Left ventricle myocardium superior (tissue), 1 donor: ENCODE results near the gene CDH13. TPM values are rescaled to one million over a fixed set of nuclear protein-coding genes. Genes with fewer than 3 reads are reported as not detected.

ENCODE experiments used
- ATAC-seq: fragments of 200-7000 bp; cut with Tn5 transposase; one replicate; pipeline ENCODE4 v1.9.1; 2020; ENCODE audit warnings: mild to moderate bottlenecking, moderate library complexity
- DNase-seq: peaks from one replicate; pipeline ENCODE4 v3.0.0-alpha.2; 2020
- intact Hi-C: fragments of 100-400 bp; cut with micrococcal nuclease; formaldehyde crosslinking; loops from one replicate; pipeline ENCODE4 v1.11.0; 2022
- total RNA-seq: library from RNA; stranded (reverse); fragmentation: NEBNext Ultra II Directional; extraction: Animal tissue kit (Norgen Biotek cat#: 25700); gene quantifications from one replicate; pipeline ENCODE4 v1.2.1, GENCODE V29; 2021
- donor health status: DM: no; HTN: yes; CAD: no; lungs with severe emphysema.

Gene CDH13
- total RNA-seq, 1 donor from 2014 or later, result 167 TPM

DNA sequence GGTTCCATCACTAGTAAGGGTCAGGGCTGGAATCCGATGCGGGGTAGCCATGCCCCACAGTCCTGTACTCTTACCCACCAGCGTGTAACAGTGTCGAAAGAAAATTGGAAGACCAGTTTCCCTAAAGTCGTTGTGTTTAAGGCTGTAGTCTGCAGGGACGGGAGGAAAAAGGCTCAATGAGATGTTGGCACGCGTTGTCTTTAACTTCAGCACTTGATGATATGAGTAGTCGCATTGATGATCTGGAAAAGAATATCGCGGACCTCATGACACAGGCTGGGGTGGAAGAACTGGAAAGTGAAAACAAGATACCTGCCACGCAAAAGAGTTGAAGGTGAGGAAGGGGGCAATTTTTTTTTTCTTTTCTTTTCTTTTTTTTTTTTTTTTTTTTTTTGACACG is 1182.3 kb downstream of the CDH13 start:
- intact Hi-C loops, result no loop called here
- ATAC-seq (no peak), DNase-seq (no peak)

DNA sequence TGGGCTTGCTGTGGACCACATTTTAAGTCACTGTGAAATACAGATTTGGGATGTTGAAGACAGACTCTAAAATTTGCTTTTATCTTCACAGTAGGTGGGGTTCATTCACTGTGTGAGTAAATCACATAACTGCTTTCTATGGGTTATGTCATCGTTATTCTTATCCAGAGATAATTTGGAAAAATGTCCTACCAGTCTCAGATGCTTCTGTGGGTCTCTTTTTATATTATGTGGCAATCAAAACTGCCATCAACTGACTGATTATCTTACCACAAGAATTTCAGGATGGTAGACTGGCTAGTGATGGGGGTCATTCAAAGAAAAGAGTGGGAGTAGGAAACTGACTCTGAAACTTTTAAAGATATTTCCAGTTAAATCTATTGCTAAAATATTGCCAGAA is 1184.1 kb downstream of the CDH13 start:
- no peak for ATAC-seq
- DNase-seq, result no peak
- intact Hi-C loops, result no loop called here

DNA sequence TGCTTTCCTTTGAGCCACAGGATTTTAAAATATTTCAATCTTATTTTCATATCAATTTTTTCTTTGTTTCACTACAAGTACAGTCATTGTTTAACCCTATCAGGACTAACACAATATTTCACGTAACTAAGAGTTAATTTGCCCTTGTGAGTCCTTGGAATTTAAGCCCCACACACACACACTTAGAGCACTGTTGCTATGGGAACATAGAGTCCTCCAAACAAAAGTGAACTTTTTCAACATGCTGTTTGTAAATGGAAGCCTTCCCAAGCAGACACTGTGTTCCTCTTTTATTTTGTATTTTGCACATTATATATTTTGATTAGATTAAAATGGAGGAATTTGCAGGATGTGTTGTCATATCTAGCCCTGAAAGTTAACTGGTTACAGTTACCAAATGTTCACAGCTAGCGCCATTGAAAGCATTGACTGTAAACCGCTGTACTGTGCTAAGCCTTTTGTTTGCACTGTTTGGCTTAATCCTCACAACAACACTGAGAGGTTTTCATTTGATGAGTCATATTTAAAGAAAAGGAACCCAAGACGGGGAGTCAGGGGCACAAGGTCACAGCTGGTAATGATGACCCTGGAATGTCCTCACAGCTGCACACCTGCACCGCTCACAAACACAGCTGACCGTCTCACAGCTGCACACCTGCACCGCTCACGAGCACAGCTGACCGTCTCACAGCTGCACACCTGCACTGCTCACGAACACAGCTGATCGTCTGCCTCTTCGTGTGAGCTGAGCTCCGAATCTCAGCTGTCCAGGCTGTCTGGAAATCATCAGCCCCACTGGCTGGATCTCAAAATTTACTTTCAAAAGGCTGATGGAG is 1187.3 kb downstream of the CDH13 start:
- DNase-seq (peak; percentile 33), ATAC-seq (peak; percentile 78)
- intact Hi-C loops, result no loop called here

DNA sequence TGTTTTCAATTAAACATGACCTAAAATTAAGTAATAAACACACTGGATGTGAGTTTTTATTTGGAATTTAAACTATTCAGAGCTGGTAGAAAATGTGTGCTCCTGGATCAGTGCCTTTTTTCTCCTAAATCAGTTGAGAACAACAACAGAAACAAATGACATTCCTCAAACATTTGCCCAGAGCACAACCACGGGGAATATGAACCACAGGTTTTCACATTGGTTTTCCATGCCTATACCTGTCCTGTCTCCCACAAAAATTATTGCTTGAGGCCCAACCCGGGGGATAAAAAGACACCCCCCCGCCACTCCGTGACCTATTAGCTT is 1187.9 kb downstream of the CDH13 start:
- DNase-seq, result no peak
- ATAC-seq, result peak; percentile 3
- intact Hi-C loops, result no loop called here

DNA sequence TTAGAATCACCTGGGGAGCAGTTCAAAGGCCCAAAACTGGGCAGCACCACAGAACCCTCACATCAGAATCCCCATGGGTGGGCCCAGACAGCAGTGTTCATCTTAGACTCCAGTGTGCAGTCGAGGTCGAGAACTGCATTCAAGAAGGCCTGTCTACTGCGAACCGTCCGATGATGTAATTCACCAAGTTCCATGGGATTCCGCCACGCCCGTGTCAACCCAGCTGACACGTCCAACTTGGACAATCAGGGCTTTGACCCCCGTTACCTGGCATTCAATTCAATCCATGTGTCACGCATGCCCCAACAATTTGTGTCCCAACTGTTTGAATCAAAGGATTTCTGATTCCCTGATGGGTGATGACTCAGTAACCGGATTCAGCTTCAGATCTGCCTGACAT is 1190.3 kb downstream of the CDH13 start:
- DNase-seq (no peak), ATAC-seq (no peak)
- intact Hi-C loops, result no loop called here

DNA sequence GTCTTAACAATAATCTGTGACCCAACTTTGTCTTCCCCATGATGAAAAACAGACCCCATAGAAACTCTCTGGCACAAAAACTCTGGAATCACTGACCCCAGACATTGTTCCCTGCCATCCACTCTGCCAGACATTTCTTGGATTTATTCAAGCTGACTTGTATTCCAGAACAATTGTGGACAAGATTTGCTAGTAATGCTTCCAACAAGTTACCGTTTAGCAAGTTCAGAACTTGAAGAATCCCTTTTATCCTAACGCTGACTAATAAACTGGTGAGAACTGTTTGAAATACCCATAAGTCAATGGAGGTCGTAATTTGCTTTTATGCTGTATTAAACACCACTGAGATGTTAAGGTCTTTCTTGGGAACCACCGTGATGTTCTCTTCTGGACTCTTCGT is 1191.5 kb downstream of the CDH13 start:
- intact Hi-C loops, result no loop called here
- ATAC-seq (no peak), DNase-seq (no peak)

DNA sequence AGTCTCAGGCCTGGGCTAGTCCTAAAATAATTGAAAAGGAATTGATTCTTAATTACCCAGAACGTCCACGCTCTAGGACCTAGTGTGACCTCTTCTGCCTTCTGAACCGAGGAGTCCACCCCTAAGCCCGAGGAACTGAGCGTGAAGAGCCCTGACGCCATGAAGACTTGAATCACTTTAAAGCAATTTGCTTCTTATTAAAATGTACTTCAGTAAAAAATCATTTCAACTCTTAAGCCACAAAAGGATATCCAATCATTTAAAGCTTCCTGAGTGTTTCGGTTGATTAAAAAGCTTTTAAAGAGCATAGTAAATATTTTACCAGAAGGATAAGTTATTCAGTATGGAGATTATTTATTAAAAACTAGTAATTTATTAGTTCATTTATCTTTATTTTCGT is 1192.6 kb downstream of the CDH13 start:
- DNase-seq, result no peak
- no peak for ATAC-seq
- intact Hi-C loops, result no loop called here

DNA sequence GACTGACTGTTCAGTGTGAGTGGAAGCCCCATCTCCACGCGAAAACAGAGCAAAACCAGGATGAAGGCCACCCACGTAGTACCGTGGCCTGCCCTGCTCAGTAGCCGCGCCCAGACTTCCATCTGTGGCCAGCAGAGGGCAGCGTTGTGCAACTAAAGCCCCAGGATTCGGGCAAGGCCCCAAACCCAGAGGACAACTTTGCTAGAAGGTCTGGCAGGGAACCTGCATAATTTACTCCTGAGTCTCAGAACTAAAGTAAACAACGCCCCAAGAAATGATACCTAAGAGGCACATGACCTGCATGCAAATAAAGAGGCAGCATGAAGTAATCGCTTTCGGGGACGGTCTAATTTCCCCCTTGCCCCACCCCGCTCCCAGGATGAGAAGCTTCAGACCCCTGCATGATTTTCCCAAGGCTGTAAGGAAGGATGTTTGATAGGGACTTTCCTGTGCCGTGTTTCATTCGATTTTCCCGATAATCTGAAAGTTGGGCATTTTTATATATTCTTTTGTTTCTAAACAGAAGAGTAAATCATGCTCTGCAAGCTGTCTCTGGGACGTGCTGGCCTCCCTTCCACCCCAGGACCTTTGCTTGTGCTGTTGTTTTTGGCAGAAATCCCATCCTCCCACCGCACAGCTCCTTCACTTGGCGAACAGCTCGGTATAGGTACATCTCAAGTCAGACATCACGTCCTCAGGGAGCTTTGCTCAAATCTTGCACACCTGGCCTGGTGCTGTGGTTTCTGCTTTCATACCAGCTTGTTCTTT is 1199.6 kb downstream of the CDH13 start:
- ATAC-seq (peak; percentile 93), DNase-seq (peak; percentile 91)
- intact Hi-C loops, result no loop called here

DNA sequence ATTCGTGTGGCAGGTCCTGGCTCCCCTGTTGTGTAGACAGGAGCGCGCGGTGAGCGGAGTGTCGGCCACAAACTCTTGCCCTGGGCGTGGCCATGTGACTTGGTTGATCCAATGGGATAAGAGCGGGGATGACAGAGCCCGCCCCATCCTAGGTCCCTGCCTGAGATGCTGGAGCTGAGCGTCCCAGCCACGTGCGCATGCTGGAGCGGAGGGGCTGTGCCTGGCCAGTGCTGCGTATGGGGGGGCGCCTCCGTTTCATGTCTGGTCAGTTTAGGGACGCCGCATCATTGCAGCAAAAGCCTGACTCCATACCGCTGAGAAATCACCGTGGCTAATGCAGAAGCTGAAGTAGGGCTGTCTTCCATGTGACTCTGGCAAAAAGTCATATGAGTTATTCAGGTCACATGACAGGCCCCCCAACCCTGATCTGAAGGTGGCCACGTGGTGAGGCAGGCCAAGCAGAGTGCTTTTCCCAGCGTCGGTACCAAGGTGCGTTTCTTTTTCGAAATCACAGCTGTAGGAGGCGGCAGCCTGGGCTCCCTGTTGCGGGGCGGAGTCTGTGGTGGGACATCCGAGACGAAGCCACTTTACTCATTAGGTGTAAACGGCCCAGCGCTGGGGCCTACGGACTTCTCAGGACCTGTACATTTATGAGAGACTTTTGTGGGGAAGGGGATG is 1203.5 kb downstream of the CDH13 start:
- no peak for DNase-seq
- ATAC-seq, result no peak
- intact Hi-C loops, result loop anchor here (10.0 kb wide), 1 partner anchor 55 kb away; no protein-coding TSS in a partner anchor

DNA sequence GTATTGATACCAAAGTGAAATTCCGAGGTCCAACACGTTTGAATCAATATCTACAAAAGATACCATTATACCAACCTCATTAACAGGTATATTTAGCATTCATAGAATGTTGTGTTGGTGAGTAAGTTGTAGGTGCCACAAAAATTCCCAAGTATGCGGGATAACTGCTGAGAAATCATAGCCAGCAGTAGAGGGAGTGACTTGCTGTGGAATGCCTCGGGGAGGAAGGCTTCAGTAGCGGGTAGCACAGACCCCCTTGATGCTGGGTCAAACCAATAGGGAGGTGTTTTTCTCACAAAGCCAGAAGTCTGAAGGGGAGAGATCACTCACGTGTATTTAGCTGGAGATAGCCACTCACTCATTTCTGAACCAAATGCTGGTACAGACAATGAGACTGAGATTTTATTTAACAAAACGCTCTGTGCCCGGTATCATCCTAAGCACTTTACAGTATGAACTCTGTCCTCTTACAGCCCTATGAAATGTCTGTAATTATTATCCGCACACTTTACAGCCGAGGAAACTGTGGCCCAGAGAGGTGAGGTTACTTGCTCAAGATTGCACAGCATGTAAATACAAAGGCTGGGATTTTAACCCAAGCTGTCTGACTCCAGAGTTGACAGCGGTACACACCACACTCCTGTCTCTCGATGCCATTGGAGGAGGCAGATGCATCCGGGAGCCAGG is 1204.1 kb downstream of the CDH13 start:
- DNase-seq, result no peak
- no peak for ATAC-seq
- intact Hi-C loops, result loop anchor here (10.0 kb wide), 1 partner anchor 54 kb away; no protein-coding TSS in a partner anchor

DNA sequence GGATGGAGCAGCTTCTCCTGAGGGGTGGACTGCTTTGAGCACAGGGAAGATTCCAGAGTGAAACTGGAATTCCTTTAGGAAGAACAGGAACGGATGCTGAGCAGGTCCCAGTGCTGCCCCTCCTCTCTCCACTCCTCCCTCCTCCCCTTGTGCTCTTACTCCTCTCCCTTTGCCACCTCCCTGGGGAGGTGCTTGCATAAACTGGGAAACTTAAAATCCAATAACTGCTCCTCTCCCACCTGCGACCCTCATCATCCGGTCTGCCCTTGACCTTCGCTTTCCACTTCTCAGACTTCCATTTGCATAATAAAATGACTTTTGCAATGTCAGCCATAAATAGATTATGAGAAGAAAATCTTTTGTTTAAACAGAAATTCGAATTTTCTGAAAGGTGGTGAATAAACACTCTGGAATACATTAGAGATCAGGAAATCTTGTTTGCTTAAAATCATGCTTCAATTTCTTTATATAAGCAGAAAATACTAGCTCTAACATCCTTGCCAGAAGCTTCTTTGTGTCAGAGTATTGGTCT is 1204.8 kb downstream of the CDH13 start:
- DNase-seq, result no peak
- intact Hi-C loops, result loop anchor here (10.0 kb wide), 1 partner anchor 53 kb away; no protein-coding TSS in a partner anchor
- ATAC-seq, result no peak

DNA sequence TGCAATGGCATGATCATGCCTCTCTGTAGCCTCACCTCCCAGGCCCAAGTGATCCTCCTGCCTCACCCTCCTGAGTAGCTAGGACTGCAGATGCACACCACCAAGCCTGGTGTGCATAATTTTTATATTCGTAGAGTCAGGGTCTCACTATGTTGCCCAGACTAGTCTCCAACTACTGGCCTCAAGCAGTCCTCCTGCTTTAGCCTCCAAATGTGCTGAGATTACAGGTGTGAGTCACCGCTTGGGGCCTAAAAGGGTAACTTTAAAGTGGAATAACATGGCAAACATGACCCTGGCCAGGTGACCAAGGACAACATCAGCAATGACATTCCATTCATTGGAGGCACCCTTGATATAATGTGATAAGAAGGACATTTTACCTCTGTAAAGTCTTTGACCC is 1207.2 kb downstream of the CDH13 start:
- intact Hi-C loops, result loop anchor here (10.0 kb wide), 1 partner anchor 51 kb away; no protein-coding TSS in a partner anchor
- no peak for DNase-seq
- ATAC-seq, result no peak

DNA sequence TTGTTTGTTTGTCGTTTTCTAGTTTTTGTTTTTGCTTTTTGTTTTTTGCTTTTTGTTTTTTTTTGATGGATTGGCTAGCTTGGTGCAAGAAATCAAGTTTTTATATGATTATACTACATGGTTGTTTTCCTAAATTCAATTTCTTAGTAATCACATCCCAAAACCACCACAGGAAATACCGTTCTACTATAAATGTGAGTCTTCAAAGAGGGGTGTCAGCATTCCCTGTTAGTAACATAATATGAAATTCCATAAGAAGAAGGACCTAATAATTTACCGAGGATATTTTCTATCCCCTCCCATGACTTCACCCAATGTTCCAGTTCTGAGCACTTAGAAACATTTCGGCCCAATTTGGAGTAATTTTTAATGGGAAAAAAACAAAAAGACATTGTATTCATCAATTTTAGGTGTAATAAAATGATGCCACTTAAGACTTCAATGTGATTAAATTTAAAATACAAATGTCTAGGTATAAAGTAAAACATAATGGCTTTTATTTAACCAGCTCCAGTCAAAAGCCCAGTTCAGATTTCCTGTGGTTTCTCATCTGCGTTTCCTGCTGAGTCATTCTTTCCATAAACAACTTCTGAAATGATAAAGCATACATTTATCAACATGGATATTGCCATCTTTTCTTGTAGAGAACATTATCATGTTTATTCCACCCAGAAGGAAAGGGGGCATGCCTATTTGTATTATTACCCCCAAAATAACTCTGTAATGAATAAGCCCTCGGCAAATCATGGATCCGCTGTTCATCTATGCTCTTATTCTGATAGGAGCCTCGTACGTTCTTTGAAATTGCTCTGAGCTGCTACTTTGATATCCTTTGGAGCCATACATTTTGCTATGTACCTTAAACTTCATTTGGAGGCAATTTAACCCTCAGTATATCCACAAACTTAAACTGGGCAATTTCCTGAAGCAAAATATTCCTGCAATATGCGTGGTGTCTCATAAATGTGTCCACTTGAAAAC is 1209.1 kb downstream of the CDH13 start:
- intact Hi-C loops, result loop anchor here (10.0 kb wide), 1 partner anchor 49 kb away; no protein-coding TSS in a partner anchor
- ATAC-seq, result no peak
- no peak for DNase-seq

DNA sequence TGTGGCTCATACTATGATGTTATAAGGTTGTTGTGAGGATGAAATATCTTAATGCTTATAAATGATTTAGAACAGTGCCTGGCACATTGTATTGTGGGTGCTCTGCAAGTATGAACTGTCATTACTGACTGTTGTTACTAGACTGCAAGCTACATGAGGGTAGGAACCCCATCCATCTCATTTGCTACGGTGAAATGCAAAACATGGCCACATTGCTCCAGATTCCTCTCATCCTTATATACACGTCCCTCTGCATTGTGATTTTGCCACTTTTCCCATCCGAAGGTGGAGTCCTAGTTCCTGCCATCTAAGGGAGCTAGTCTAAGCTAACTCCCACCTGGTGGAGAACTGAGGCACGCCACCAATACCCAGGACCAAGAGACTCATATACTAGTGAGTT is 1210.8 kb downstream of the CDH13 start:
- DNase-seq (no peak), ATAC-seq (no peak)
- intact Hi-C loops, result loop anchor here (10.0 kb wide), 1 partner anchor 47 kb away; no protein-coding TSS in a partner anchor

DNA sequence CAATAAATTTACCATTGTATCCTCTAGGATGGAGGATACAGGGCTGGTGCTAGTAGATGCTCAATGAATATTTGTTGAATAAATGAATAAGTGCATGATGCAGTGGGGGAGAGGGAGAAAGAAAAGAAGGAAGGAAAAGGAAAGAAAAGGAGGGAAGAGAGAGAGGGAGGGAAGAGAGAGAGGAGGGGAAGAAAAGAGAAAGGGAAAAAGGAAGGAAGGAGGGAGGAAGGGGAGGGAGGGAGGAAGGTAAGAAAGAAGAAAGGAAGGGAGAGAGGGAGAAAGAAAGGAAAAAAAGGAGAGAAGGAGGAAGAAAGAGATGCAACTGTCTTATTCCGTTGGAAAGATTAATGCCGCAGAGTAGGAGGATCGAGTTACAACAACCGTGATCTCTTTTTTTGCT is 1211.4 kb downstream of the CDH13 start:
- intact Hi-C loops, result loop anchor here (10.0 kb wide), 1 partner anchor 47 kb away; no protein-coding TSS in a partner anchor
- ATAC-seq (no peak), DNase-seq (no peak)

DNA sequence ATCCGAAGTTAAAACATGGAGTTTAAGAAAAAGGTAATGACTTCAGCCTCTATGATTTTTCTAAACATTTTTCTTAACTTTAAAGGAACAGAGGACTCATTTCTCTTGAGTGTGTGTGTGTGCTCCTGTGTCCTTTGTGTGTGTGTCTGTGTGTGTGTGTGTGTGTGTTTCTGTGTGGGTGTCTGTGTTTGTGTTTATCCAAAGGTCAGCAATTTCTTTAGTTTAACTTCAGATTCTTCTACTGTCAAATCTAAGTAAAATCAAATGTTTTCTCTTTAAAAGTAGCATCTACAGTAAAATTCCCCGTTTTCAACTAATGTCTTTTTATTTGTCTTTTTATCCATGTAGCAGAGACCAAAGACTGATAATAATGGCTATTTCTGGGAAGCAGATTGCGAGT is 1212.8 kb downstream of the CDH13 start:
- ATAC-seq (no peak), DNase-seq (no peak)
- intact Hi-C loops, result loop anchor here (10.0 kb wide), 1 partner anchor 45 kb away; no protein-coding TSS in a partner anchor

DNA sequence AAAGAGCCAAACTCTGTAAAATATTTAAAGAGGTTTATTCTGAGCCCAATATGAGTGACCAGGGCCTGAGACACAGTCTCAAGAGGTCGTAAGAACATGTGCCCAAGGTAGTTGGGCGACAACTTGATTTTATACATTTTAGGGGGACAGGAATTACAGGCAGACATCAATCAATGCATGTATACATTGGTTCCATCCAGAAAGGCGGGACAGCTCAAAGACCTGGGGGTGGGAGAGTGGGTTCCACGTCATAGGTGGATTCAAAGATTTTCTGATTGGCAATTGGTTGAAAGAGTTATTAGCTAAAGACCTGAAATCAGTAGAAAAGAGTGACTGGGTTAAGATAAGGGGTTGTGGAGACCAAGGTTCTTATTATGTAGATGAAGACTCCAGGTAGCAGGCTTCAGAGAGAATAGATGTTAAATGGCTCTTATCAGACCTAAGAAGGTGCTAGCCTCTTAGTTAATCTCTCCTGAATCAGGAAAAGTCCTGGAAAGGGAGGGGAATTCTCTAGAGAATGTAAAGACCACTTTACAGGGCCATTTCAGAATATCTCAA is 1213.4 kb downstream of the CDH13 start:
- DNase-seq (no peak), ATAC-seq (no peak)
- intact Hi-C loops, result no loop called here
